GM21515 (cell line): ENCODE measurements around the gene ICAM1.

Source experiments
- ATAC-seq: cut with Tn5 transposase; IDR thresholded peaks from one replicate; pipeline ENCODE4 v1.9.1; 2021; ENCODE audit not compliant: unreplicated experiment

Gene ICAM1

DNA sequence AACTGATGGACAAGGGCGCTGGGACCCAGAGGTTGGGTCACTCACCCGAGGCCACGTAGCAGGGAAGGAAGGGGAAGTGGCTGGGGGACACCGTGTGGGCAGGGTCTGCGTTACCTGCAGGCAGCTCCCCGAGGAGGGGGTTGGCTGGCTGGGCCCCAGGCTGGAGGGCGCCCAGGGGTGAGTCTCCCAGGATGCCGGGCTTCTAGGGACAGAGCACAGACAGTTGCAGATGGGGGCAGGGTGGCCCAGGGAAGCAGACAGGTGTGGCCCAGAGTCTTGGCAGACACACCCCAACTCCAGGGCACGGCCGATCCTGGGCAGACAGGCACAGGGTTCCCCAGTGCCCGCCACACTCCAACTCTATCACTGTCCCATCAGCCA is 50.5 kb downstream of the ICAM1 start:
- ATAC-seq: no peak

GRCh38 chr19:10321874-10322835 is 51.2 kb downstream of the ICAM1 start:
- no peak for ATAC-seq

DNA sequence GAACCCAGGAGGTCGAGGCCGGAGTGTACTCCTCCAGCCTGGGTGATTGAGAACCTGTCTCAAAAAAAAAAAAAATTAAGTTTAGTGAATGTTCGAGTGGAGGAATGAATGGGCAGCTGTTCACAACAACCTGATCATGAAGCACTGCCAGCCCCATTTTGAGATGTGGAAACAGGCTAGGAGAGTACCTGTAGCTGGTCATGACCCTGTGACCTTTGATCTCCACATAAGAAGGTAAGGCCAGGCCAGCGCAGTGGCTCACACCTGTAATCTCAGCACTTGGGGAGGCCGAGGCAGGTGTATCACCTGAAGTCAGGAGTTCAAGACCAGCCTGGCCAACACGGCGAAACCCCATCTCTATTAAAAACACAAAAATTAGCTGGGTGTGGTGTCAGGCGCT is 54.8 kb downstream of the ICAM1 start:
- ATAC-seq: no peak

GRCh38 chr19:10327793-10328192 is 56.9 kb downstream of the ICAM1 start:
- no peak for ATAC-seq

DNA sequence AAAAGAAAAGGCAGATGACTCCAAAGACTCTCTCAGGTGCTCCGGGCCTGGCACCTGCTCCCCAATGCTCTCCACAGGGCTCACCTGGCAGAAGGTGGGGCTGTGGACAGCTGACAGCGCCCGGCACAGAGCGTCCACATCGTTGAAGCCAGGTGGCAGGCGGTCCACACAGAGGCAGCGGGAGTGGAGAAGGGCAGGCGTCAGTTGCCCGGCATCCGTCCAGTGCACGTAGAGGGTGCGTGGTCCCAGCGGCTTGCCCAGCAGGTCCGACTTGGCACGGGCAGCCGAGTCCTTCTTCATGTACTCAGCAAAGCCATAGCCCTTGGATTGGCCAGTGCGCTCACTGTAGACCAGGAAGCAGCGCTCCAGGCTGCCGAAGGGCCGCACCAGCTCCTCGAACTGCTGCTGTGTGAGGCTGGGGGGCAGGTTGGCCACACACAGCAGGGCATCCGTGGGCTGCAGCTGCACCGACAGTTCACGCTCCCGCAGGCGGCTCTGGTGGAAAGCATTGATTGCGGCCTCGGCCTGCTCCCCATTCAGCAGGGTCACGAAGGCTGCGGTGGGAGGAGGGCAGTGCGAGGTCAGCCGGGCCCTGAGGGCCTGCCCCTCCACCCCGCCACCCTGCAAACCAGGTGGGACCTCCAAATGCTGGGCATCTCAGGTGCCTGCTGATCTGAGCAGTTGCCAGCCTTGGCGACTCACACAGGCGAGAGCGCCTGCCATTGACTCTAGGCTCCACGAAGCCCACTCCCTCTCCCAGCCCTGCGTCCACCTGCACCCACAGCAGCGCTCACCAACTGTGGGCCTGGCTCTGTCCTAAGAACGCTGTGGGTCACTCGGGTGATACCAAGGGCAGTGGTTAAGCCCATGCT is 57.9 kb downstream of the ICAM1 start:
- ATAC-seq: no peak

GRCh38 chr19:10329555-10329954 is 58.6 kb downstream of the ICAM1 start:
- ATAC-seq: no peak

- ATAC-seq: no peak
Measured at GRCh38 chr19:10332158-10332964, 61.4 kb downstream of the ICAM1 start.

- ATAC-seq: peak; percentile 79
Measured at GRCh38 chr19:10332965-10333757, 62.2 kb downstream of the ICAM1 start, which contains the start of gene RAVER1. RAVER1 (minus strand) TSS chr19:10333529; CDS start chr19:10333507, 22 bp downstream.

- ATAC-seq: no peak
Measured at GRCh38 chr19:10333758-10334587, 63.1 kb downstream of the ICAM1 start.

- ATAC-seq: no peak
Measured at GRCh38 chr19:10334588-10335351, 63.9 kb downstream of the ICAM1 start.

- ATAC-seq: no peak
Measured at GRCh38 chr19:10335352-10335985, 64.5 kb downstream of the ICAM1 start.
